ENCODE measurements around the gene RCSD1. TPM values are rescaled to one million over a fixed set of nuclear protein-coding genes. Genes with fewer than 3 reads are reported as not detected.
A peak's percentile ranks its signal among the peaks of the same experiment; 100 is the strongest.

The RCSD1 gene
- total RNA-seq, 4 donors from 2014 or later = 16.8 to 19.0 (median 18.5) TPM

DNA sequence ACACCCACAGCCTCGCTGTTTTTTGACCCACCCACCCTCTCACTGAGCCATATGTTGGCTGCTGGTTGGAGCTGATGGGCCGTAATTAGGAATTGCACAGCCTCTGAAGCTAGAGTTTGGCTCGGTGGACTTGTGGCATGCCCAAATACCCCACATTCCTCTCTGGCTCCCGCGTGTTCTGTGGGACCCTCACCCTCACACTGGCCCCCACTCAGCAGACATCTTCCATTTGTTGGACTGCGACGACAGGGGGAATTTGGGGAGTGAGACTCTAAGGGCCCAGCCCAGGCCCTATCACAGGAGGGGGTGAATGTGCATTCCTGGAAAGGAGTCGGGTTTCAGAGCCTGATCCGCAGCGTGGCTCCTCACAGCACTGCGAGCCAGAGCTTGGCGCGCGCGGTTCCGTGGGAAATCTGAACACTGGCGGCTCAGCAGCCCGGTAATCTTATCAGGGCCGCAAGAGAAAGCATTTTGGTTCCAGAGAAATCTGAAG, 5.2 kb downstream of the RCSD1 start:
- peaks cover 50 to 68% (median 54%) of the 10 kb centered on the region in 4 donors for H3K4me1 ChIP-seq
- peak overlapping the region in 3 of 4 donors; percentile 4 to 19 (median 9) for H3K4me3 ChIP-seq

DNA sequence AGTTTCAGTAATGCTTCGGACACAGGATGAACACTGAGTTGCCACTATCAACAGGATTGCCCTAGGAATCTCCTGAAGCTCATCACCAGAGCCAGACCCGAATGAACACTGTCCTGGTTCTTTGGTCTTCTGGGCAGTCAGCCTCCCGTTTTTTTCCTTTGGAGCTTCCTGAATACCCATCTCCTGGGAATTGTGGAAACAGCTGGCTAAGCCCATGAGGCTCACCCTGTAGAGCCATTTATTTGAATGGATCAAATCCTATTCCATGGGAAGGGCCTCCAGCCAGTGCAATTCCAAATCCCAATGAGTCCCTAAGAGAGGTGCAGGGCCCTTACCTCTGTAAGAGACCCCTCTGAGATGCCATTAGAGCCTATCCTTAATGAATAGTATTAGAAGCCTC, 5.9 kb downstream of the RCSD1 start:
- peaks cover 48 to 64% (median 49%) of the 10 kb centered on the region in 4 donors for H3K4me1 ChIP-seq
- no peak for DNase-seq (ENCODE audit: extremely low spot score)
- H3K9me3 ChIP-seq = no peaks in the 10 kb centered on the region
- H3K27ac ChIP-seq (replicated peaks in 1 of 4) = peak overlapping the region in 1 of 4 donors; percentile 52
- intact Hi-C loops (cut with DNase I) = no loop called here
- 65% methylated on average over 3 of the region's 3 CpGs for WGBS
- TF ChIP-seq EP300 (IDR thresholded peaks at IDR 0.05) (no peak), POLR2A (IDR thresholded peaks at IDR 0.05; ENCODE audit: low read depth) (no peak), POLR2AphosphoS5 (IDR thresholded peaks at IDR 0.05) (no peak)
- TF ChIP-seq, protein P1, sequence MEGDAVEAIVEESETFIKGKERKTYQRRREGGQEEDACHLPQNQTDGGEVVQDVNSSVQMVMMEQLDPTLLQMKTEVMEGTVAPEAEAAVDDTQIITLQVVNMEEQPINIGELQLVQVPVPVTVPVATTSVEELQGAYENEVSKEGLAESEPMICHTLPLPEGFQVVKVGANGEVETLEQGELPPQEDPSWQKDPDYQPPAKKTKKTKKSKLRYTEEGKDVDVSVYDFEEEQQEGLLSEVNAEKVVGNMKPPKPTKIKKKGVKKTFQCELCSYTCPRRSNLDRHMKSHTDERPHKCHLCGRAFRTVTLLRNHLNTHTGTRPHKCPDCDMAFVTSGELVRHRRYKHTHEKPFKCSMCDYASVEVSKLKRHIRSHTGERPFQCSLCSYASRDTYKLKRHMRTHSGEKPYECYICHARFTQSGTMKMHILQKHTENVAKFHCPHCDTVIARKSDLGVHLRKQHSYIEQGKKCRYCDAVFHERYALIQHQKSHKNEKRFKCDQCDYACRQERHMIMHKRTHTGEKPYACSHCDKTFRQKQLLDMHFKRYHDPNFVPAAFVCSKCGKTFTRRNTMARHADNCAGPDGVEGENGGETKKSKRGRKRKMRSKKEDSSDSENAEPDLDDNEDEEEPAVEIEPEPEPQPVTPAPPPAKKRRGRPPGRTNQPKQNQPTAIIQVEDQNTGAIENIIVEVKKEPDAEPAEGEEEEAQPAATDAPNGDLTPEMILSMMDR (IDR thresholded peaks at IDR 0.05) = no peak
- H3K36me3 ChIP-seq = peaks cover 0 to 9% (median 5%) of the 10 kb centered on the region in 4 donors
- no peaks in the 10 kb centered on the region for H3K27me3 ChIP-seq
- H3K4me3 ChIP-seq = peak overlapping the region in 1 of 4 donors; percentile 19

More for the DNA sequence above, 5.2 kb downstream of the RCSD1 start:
- no peaks in the 10 kb centered on the region for H3K9me3 ChIP-seq
- H3K27ac ChIP-seq (replicated peaks in 1 of 4) = peak overlapping the region in 3 of 4 donors; percentile 15 to 52 (median 43)
- TF ChIP-seq POLR2AphosphoS5 (IDR thresholded peaks at IDR 0.05) (no peak), EP300 (IDR thresholded peaks at IDR 0.05) (no peak), POLR2A (IDR thresholded peaks at IDR 0.05; ENCODE audit: low read depth) (no peak)
- TF ChIP-seq, protein P1 (IDR thresholded peaks at IDR 0.05) = no peak
- WGBS = 68% methylated on average over 18 of the region's 19 CpGs
- peaks cover 0 to 6% (median 3%) of the 10 kb centered on the region in 4 donors for H3K36me3 ChIP-seq
- intact Hi-C loops (cut with DNase I) = no loop called here
- DNase-seq (ENCODE audit: extremely low spot score) = peak; percentile 1
- no peaks in the 10 kb centered on the region for H3K27me3 ChIP-seq

DNA sequence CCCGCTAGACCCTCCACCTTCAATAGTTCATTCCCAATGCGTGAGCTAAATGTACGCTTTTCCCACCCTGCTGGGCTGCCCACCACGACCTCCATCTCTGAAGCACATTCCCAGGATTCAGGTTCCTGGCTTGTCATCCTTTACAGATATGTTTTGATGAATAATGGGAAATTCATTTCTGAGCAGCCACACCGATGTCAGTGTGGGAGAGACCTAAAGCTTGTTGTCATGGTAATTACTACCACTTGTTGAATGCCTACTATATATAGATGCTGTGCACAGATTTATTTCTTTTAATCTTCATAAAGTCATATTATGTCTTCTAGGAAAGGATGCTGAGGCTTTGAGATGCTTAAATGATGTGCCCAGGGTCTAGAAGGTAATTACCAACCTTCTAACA, 8.0 kb downstream of the RCSD1 start:
- no peak for TF ChIP-seq EP300 (IDR thresholded peaks at IDR 0.05)
- no peak for TF ChIP-seq POLR2AphosphoS5 (IDR thresholded peaks at IDR 0.05)
- no peak for TF ChIP-seq POLR2A (IDR thresholded peaks at IDR 0.05; ENCODE audit: low read depth)
- TF ChIP-seq, protein P1 (IDR thresholded peaks at IDR 0.05) = no peak
- H3K4me1 ChIP-seq = peaks cover 32 to 43% (median 38%) of the 10 kb centered on the region in 4 donors
- 59% methylated on average over 5 of the region's 5 CpGs for WGBS
- no peak overlapping the region for H3K4me3 ChIP-seq
- intact Hi-C loops (cut with DNase I) = no loop called here
- no peaks in the 10 kb centered on the region for H3K9me3 ChIP-seq
- peaks cover 0 to 20% (median 5%) of the 10 kb centered on the region in 4 donors for H3K36me3 ChIP-seq
- no peak overlapping the region for H3K27ac ChIP-seq (replicated peaks in 1 of 4)
- H3K27me3 ChIP-seq = no peaks in the 10 kb centered on the region
- no peak for DNase-seq (ENCODE audit: extremely low spot score)

DNA sequence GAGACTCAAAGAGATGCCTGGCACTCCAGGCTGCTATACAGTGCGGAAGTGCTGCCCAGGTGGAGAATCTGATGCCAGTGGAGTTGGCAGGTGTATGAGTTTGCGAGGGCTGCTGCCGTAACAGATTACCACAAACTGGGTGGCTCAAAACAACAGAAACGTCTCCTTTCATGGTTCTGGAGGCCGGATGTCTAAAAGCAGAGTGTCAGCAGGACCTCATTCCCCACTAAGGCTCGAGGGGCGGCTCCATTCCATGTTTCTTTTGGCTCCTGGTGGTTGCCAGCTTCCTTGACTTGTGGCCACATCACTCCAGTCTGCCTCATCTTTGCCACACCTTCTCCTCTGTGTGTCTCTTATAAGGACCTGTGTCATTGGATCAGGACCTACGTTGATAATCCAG, 10.0 kb downstream of the RCSD1 start:
- no peak overlapping the region for H3K4me3 ChIP-seq
- H3K9me3 ChIP-seq = no peaks in the 10 kb centered on the region
- TF ChIP-seq, protein P1 (IDR thresholded peaks at IDR 0.05) = no peak
- TF ChIP-seq EP300 (IDR thresholded peaks at IDR 0.05) (no peak), POLR2AphosphoS5 (IDR thresholded peaks at IDR 0.05) (no peak), POLR2A (IDR thresholded peaks at IDR 0.05; ENCODE audit: low read depth) (no peak)
- no peak overlapping the region for H3K27ac ChIP-seq (replicated peaks in 1 of 4)
- 95% methylated on average over 8 of the region's 8 CpGs for WGBS
- H3K4me1 ChIP-seq = peaks cover 30 to 40% (median 35%) of the 10 kb centered on the region in 4 donors
- intact Hi-C loops (cut with DNase I) = no loop called here
- peaks cover 0 to 20% (median 5%) of the 10 kb centered on the region in 4 donors for H3K36me3 ChIP-seq
- no peak for DNase-seq (ENCODE audit: extremely low spot score)
- no peaks in the 10 kb centered on the region for H3K27me3 ChIP-seq
